Measurements from ENCODE around the gene TMEM256. TPM values are rescaled to one million over a fixed set of nuclear protein-coding genes. Genes with fewer than 3 reads are reported as not detected.
A peak's percentile ranks its signal among the peaks of the same experiment; 100 is the strongest.

The TMEM256 gene
- polyA plus RNA-seq, 1 donor from 2014 or later, result 161 TPM

GRCh38 chr17:7396147-7396546, 7.8 kb downstream of the TMEM256 start:
- H3K27me3 ChIP-seq (ENCODE audit: insufficient read depth, low read depth, low read length), result no peaks in the 10 kb centered on the region
- no peaks in the 10 kb centered on the region for H4K20me1 ChIP-seq (ENCODE audit: insufficient read depth)
- TF ChIP-seq SMC3 (conservative IDR thresholded peaks at IDR 0.05; ENCODE audit: poor library complexity) (no peak), CTCF (IDR thresholded peaks at IDR 0.05; ENCODE audit: poor library complexity, severe bottlenecking) (no peak), POLR2AphosphoS5 (IDR thresholded peaks at IDR 0.05) (no peak), EZH2 (IDR thresholded peaks at IDR 0.05; ENCODE audit: borderline replicate concordance, insufficient read depth, low read length, poor library complexity, severe bottlenecking) (no peak), MXI1 (conservative IDR thresholded peaks at IDR 0.05; ENCODE audit: poor library complexity, severe bottlenecking) (no peak), REST (IDR thresholded peaks at IDR 0.05; ENCODE audit: borderline replicate concordance) (no peak), EP300 (conservative IDR thresholded peaks at IDR 0.05; ENCODE audit: poor library complexity, severe bottlenecking) (no peak), RAD21 (conservative IDR thresholded peaks at IDR 0.05) (no peak), TAF1 (IDR thresholded peaks at IDR 0.05; ENCODE audit: low read depth) (no peak)
- no peak overlapping the region for H3K4me3 ChIP-seq (ENCODE audit: low read length)
- H3K4me2 ChIP-seq (ENCODE audit: low read length), result no peak overlapping the region
- no peaks in the 10 kb centered on the region for H3F3A ChIP-seq (ENCODE audit: insufficient read depth, low read length, poor library complexity, severe bottlenecking)
- H3K9ac ChIP-seq (ENCODE audit: low read length), result no peak overlapping the region
- no peaks in the 10 kb centered on the region for H3K9me2 ChIP-seq (ENCODE audit: insufficient read depth, low read length)
- no peaks in the 10 kb centered on the region for H3K9me3 ChIP-seq (ENCODE audit: low read length)
- no peak overlapping the region for H3K27ac ChIP-seq (ENCODE audit: low read length)
- no peaks in the 10 kb centered on the region for H3K79me2 ChIP-seq (replicated peaks; ENCODE audit: insufficient read depth, low read length)
- no peak overlapping the region for H2AFZ ChIP-seq (ENCODE audit: low read depth, low read length)
- H3K36me3 ChIP-seq (ENCODE audit: insufficient read depth, low read length), result no peaks in the 10 kb centered on the region

- no peaks in the 10 kb centered on the region for H3K27me3 ChIP-seq (ENCODE audit: insufficient read depth, low read depth, low read length)
- H2AFZ ChIP-seq (ENCODE audit: low read depth, low read length), result peak within 1 kb of the TSS; percentile 65
- no peaks in the 10 kb centered on the region for H3K79me2 ChIP-seq (replicated peaks; ENCODE audit: insufficient read depth, low read length)
- H3K9me3 ChIP-seq (ENCODE audit: low read length), result no peaks in the 10 kb centered on the region
- H3K4me3 ChIP-seq (ENCODE audit: low read length), result peak within 1 kb of the TSS; percentile 93
- H3F3A ChIP-seq (ENCODE audit: insufficient read depth, low read length, poor library complexity, severe bottlenecking), result no peaks in the 10 kb centered on the region
- peak within 1 kb of the TSS; percentile 80 for H3K4me2 ChIP-seq (ENCODE audit: low read length)
- no peaks in the 10 kb centered on the region for H4K20me1 ChIP-seq (ENCODE audit: insufficient read depth)
- H3K9ac ChIP-seq (ENCODE audit: low read length), result peak within 1 kb of the TSS; percentile 93
- H3K9me2 ChIP-seq (ENCODE audit: insufficient read depth, low read length), result no peaks in the 10 kb centered on the region
- TF ChIP-seq RAD21 (conservative IDR thresholded peaks at IDR 0.05), result peak; percentile 46
- peak; percentile 59 for TF ChIP-seq SMC3 (conservative IDR thresholded peaks at IDR 0.05; ENCODE audit: poor library complexity)
- peak; percentile 71 for TF ChIP-seq POLR2AphosphoS5 (IDR thresholded peaks at IDR 0.05)
- TF ChIP-seq EP300 (conservative IDR thresholded peaks at IDR 0.05; ENCODE audit: poor library complexity, severe bottlenecking), result peak; percentile 14
- peak; percentile 72 for TF ChIP-seq CTCF (IDR thresholded peaks at IDR 0.05; ENCODE audit: poor library complexity, severe bottlenecking)
- no peak for TF ChIP-seq EZH2 (IDR thresholded peaks at IDR 0.05; ENCODE audit: borderline replicate concordance, insufficient read depth, low read length, poor library complexity, severe bottlenecking)
- TF ChIP-seq TAF1 (IDR thresholded peaks at IDR 0.05; ENCODE audit: low read depth), result no peak
- TF ChIP-seq MXI1 (conservative IDR thresholded peaks at IDR 0.05; ENCODE audit: poor library complexity, severe bottlenecking), result peak; percentile 87
- no peaks in the 10 kb centered on the region for H3K36me3 ChIP-seq (ENCODE audit: insufficient read depth, low read length)
- H3K27ac ChIP-seq (ENCODE audit: low read length), result peak within 1 kb of the TSS; percentile 67
Observed at GRCh38 chr17:7394452-7395191, 9.3 kb downstream of the TMEM256 start, which contains the start of gene PLSCR3. Gene PLSCR3 (minus strand): TSS chr17:7394525. CDS start chr17:7394110, 415 bp downstream.
